ENCODE data around the gene ZNF699.

- TF ChIP-seq CTCF (IDR thresholded peaks at IDR 0.05) (no peak), POLR2A (IDR thresholded peaks at IDR 0.05) (no peak)
These were observed 14.9 kb upstream of the ZNF699 start for GRCh38 chr19:9324584-9324962.

Measured in vagina (tissue), 2 donors.